OCI-LY7 (cell line): ENCODE data around the gene TJP3.

Experiments used
- CTCF ChIP-seq: fragments of 200-600 bp; sonication (generic); conservative IDR thresholded peaks from 2 replicates; pipeline ENCODE4 v1.5.1; 2014; ENCODE audit warnings: mild to moderate bottlenecking, antibody characterized with exemption, low read length, moderate library complexity, mixed read lengths
- EZH2phosphoT487 ChIP-seq: fragments of 200-600 bp; sonication (generic); IDR thresholded peaks from 2 replicates; pipeline ENCODE4 v1.6.1; 2018; ENCODE audit warnings: low read depth, borderline replicate concordance, mild to moderate bottlenecking, mixed run types, antibody characterized with exemption, low read length, moderate library complexity, mixed read lengths

- TF ChIP-seq CTCF (no peak), EZH2phosphoT487 (no peak)
Measured at GRCh38 chr19:3674784-3675543, 33.2 kb upstream of the TJP3 start.
